ENCODE data around the gene GABRG3.

GRCh38 chr15:27127815-27128570 is 157.0 kb downstream of the GABRG3 start:
- TF ChIP-seq CTCF (IDR thresholded peaks at IDR 0.05) = no peak
- TF ChIP-seq POLR2A (IDR thresholded peaks at IDR 0.05) = no peak
